Lower lobe of right lung (tissue), 2 donors: ENCODE measurements around the gene BOC. TPM values are rescaled to one million over a fixed set of nuclear protein-coding genes. Genes with fewer than 3 reads are reported as not detected.

Experiments used
- ATAC-seq, 2 donors: fragments of 200-7000 bp; cut with Tn5 transposase; one replicate each; pipeline ENCODE4 v1.9.1; 2020 to 2022; ENCODE audit warnings: mild to moderate bottlenecking in 2 of 2, moderate library complexity in 2 of 2
- DNase-seq: peaks from one replicate; pipeline ENCODE4 v3.0.0-alpha.2; 2020
- H3K27ac ChIP-seq: fragments of 200-600 bp; one replicate; pipeline ENCODE4 v1.8.0; 2022
- H3K27me3 ChIP-seq: fragments of 200-600 bp; one replicate; pipeline ENCODE4 v1.8.0; 2022; ENCODE audit warnings: low read depth
- H3K36me3 ChIP-seq: fragments of 200-600 bp; one replicate; pipeline ENCODE4 v1.8.0; 2022; ENCODE audit warnings: mild to moderate bottlenecking
- H3K4me1 ChIP-seq: fragments of 200-600 bp; one replicate; pipeline ENCODE4 v1.8.0; 2022
- H3K4me3 ChIP-seq: fragments of 200-600 bp; one replicate; pipeline ENCODE4 v1.8.0; 2022; ENCODE audit warnings: mild to moderate bottlenecking
- H3K9me3 ChIP-seq: fragments of 200-600 bp; one replicate; pipeline ENCODE4 v1.8.0; 2022
- intact Hi-C: fragments of 100-400 bp; cut with DNase I; formaldehyde crosslinking; loops from one replicate; pipeline ENCODE4 v1.11.0; 2022
- total RNA-seq: library from RNA; stranded (reverse); fragmentation: NEBNext Ultra II Directional; extraction: Animal tissue kit (Norgen Biotek cat#: 25700); gene quantifications from one replicate; pipeline ENCODE4 v1.2.1, GENCODE V29; 2021
- TF ChIP-seq, protein P1 (sequence below): fragments of 200-600 bp; IDR thresholded peaks from one replicate; pipeline ENCODE4 v1.8.0; 2022; ENCODE audit warnings: antibody characterized with exemption, mild to moderate bottlenecking
- donor health status: DM: no; HTN: yes; CAD: no; lungs with severe emphysema.

Gene BOC
- total RNA-seq, 1 donor from 2014 or later = 10.1 TPM

DNA sequence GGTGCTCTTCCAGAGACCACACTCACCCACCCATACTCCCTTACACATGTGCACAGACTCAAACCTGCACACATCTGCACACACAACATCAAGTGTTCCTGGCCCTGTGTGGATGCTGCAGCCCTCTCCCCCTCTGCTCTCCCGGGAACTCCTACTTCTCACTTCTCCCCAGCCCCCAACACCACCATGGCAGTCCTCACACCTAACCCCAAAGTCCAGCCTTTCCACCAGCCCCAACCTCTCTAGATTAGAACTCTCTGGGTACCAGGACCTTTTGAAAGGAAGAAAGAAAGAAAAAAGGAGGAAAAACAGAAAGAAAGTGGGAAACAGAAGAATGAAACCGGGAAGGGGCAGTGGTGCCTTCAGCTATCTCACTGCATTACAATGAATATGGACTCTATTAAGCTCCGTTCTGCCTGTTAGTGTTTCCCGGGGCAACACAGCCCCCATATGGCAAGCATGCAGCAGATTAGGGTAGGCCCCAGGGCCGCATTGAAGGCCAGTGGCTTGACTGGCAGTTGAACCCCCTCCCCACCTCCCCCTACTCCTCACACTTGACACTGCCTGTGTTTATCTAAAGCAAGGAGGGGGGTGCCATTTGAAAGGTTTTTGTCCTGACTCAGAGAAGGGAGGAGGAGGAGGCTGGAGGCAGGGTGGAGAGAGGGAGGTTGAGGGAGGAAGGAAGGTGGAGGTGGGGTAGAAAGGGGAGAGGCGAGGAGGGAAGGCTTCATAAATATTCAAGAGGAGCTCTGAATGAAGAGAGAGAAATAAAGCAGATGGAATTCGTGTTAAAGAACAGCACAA is 30.1 kb downstream of the BOC start:
- Histone ChIP-seq H3K36me3 (no peaks in the 10 kb centered on the region), H3K27me3 (peaks cover 4% of the 10 kb centered on the region), H3K4me3 (no peak overlapping the region), H3K9me3 (no peaks in the 10 kb centered on the region), H3K4me1 (no peaks in the 10 kb centered on the region), H3K27ac (no peak overlapping the region)
- ATAC-seq (no peak), DNase-seq (no peak)
- TF ChIP-seq, protein P1, sequence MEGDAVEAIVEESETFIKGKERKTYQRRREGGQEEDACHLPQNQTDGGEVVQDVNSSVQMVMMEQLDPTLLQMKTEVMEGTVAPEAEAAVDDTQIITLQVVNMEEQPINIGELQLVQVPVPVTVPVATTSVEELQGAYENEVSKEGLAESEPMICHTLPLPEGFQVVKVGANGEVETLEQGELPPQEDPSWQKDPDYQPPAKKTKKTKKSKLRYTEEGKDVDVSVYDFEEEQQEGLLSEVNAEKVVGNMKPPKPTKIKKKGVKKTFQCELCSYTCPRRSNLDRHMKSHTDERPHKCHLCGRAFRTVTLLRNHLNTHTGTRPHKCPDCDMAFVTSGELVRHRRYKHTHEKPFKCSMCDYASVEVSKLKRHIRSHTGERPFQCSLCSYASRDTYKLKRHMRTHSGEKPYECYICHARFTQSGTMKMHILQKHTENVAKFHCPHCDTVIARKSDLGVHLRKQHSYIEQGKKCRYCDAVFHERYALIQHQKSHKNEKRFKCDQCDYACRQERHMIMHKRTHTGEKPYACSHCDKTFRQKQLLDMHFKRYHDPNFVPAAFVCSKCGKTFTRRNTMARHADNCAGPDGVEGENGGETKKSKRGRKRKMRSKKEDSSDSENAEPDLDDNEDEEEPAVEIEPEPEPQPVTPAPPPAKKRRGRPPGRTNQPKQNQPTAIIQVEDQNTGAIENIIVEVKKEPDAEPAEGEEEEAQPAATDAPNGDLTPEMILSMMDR = no peak
- intact Hi-C loops = no loop called here

GRCh38 chr3:113242096-113242581 is 30.8 kb downstream of the BOC start:
- no peak for ATAC-seq
- peaks cover 4% of the 10 kb centered on the region for H3K27me3 ChIP-seq
- no peak overlapping the region for H3K27ac ChIP-seq
- no peak overlapping the region for H3K4me3 ChIP-seq
- TF ChIP-seq, protein P1 = no peak
- DNase-seq = no peak
- H3K36me3 ChIP-seq = no peaks in the 10 kb centered on the region
- no peaks in the 10 kb centered on the region for H3K4me1 ChIP-seq
- H3K9me3 ChIP-seq = no peaks in the 10 kb centered on the region
- intact Hi-C loops = no loop called here

DNA sequence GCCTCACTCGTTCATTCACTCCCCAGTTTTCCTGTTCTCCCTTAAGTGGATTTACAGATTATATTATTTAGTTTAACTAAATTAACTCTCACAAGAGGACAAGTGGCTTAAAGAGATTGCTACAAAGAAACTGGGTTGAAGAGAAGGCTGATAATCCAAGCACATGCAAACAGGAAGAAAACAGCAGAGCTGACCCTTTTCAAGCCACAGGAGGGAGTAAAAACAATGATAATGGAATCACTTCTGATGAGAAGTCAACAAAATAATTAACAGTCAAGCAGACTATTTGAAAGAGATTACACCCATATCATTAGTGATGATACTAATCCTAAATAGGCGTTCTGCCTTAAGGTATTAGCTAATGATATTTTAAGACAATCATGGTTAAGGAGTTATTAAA is 31.7 kb downstream of the BOC start:
- intact Hi-C loops = no loop called here
- TF ChIP-seq, protein P1 = no peak
- no peaks in the 10 kb centered on the region for H3K9me3 ChIP-seq
- H3K4me3 ChIP-seq = no peak overlapping the region
- no peaks in the 10 kb centered on the region for H3K4me1 ChIP-seq
- DNase-seq (no peak), ATAC-seq (no peak)
- no peak overlapping the region for H3K27ac ChIP-seq
- no peaks in the 10 kb centered on the region for H3K36me3 ChIP-seq
- H3K27me3 ChIP-seq = peaks cover 4% of the 10 kb centered on the region

DNA sequence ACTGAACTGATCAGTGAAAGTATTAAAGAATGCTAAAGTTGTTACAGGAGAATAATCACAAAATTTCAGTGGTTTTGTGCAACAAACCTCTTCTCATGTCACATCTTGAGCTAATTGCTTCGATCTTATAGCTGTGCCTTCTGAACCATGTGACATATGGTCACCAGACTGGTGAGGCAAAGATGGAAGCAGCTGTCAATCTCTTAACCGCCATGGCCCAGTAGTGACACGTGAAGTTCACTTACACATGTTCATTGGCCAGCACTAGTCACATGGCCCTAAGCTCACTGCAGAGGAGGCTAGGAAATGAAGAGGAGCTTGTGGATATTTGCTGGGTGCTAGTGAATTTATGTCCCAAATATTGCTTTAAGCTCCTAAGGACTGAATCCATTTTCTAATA is 32.5 kb downstream of the BOC start:
- Histone ChIP-seq H3K4me3 (no peak overlapping the region), H3K9me3 (no peaks in the 10 kb centered on the region), H3K27ac (no peak overlapping the region), H3K4me1 (no peaks in the 10 kb centered on the region), H3K27me3 (peaks cover 4% of the 10 kb centered on the region), H3K36me3 (no peaks in the 10 kb centered on the region)
- TF ChIP-seq, protein P1 = no peak
- intact Hi-C loops = no loop called here
- DNase-seq = no peak
- no peak for ATAC-seq

- Histone ChIP-seq H3K36me3 (no peaks in the 10 kb centered on the region), H3K9me3 (no peaks in the 10 kb centered on the region), H3K4me1 (no peaks in the 10 kb centered on the region), H3K27ac (no peak overlapping the region), H3K27me3 (peaks cover 4% of the 10 kb centered on the region), H3K4me3 (no peak overlapping the region)
- TF ChIP-seq, protein P1 = no peak
- intact Hi-C loops = no loop called here
- DNase-seq (no peak), ATAC-seq (no peak)
These were observed 34.4 kb downstream of the BOC start for GRCh38 chr3:113245761-113246161.
